GM10847 (cell line): ENCODE results near the gene PRPH.

ENCODE experiments used
- POLR2A ChIP-seq: IDR thresholded peaks from 2 replicates; pipeline ENCODE4 v1.6.1; 2011; ENCODE audit not compliant: insufficient read length; ENCODE audit errors: extremely low read depth

PRPH gene

DNA sequence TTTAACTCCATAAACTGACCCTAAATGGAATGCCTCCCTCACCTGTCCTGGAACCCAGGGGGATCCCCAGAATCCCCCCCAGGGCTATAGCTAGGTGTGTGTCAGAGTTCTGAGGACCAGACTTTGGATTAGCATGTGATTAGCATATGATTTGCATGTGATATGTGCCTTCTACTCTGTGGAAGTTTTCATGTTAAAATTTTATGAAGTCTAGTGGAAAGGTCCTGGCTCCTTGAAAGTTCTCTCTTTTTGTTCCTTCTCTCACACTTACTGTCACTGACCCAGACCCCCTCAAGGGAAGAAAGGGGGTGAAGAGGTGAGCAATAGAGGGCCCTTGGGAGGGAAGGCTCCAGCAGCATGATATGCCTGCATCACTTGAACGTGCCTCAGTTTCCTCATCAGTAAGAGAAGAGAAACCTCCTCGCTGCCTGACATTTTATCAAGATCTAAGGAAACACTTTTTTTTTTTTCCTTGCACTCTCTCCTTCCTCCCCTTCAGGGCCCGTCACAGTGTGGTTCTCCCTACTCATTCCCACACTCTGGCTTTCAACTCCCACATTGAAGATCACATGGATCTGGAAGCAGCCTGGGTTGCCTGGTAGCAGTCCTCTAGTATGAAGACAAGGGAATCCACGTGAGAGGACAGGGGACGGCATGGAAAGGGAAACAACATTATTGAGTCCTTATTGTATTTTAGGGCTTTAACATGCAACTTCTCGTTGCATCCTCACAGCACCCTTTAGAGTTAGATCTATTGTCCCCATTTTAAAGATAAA is 45.3 kb downstream of the PRPH start:
- TF ChIP-seq POLR2A, result no peak

DNA sequence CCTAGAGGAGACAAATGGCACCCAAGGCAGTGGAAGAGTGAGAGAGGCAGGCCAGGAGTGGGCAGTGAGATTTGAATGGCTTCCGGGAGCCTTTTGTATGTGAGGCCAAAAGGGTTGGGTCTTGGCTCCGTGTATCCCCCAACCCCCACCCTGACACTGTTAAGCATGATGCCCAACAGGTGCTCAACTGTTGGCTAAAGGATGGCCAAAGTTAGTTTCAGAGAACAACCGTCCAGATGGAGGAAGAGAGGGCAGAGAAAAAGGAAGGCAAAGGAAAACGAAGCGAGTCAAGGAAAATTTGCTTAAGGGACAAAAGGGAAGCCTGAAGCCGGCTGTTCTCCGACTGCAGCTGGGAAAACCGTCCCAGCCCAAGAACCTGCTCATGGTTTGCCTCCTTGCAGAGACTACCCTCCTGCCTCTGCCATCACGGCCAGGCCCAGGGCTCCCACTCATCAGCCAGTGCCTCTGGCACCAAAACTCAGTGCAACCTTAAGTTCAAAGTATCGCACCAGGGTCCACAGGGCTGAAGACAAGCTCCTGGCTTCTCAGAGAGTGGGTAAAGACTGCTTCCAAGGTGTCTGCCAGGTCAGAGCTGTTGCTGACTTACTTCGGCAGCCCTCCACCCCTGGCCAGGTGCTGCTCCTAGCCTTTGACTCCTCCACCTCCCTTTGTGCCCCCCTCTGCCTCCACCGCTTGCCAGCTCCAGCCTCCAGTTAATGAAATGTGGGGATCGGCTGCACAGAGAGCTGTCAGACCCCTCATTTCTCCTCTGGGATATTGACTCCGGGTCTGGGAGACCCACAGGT is 46.2 kb downstream of the PRPH start:
- TF ChIP-seq POLR2A, result no peak

DNA sequence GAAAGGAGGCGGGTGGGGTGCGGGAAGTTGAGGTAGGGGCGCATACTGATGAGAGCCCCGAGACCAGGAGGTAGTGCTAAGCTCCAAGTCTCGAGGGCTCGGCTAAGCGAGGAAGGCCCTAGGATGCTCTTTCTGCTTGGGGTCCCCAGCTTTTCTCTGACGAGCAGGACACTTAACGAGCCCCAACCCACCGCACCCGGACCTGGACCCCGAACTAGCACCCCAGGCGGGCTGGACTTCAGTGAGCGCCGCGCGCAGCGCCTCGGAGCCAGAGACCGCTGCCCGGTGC is 46.8 kb downstream of the PRPH start:
- no peak for TF ChIP-seq POLR2A

DNA sequence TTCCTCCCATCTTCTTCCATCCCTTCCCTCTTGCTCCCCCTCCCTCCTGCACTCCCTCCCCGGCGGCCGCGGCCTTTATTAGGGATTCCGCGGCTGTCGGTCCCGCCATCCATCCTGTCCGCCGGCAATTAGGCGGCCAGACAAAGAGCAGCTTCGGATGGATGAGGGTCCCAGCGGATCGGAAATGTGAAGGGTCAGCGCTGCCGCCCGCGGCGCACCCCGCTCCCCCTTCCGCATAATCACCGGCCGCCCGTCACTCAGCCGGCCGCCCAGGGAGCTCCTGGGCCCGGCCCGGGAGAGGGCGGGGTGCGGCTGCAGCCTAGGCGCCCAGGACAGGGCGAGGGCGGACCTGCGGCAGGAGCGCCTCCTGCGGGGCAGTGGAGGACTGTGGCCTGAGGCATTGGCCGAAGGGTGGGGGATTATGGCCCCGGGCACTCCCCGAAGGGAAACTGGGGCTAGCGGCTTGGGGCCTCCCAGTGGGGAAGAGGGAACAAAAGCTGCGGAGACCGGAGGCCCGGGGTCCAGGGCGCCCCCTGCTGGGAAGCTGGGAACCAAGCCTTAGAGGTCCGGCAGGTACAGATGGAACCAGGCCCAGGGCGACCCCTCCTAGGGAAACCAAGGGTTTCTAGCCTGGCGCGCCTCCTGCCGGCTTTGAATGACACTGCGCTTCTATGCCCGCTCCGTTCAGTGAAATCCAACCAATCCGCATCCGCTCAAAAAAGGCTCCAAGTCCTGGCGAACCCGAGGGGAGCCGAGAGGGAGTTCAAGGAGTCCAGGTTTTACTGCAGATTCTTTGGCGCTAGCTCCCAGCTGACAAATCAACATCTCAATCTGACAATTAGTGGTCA is 47.3 kb downstream of the PRPH start:
- no peak for TF ChIP-seq POLR2A

DNA sequence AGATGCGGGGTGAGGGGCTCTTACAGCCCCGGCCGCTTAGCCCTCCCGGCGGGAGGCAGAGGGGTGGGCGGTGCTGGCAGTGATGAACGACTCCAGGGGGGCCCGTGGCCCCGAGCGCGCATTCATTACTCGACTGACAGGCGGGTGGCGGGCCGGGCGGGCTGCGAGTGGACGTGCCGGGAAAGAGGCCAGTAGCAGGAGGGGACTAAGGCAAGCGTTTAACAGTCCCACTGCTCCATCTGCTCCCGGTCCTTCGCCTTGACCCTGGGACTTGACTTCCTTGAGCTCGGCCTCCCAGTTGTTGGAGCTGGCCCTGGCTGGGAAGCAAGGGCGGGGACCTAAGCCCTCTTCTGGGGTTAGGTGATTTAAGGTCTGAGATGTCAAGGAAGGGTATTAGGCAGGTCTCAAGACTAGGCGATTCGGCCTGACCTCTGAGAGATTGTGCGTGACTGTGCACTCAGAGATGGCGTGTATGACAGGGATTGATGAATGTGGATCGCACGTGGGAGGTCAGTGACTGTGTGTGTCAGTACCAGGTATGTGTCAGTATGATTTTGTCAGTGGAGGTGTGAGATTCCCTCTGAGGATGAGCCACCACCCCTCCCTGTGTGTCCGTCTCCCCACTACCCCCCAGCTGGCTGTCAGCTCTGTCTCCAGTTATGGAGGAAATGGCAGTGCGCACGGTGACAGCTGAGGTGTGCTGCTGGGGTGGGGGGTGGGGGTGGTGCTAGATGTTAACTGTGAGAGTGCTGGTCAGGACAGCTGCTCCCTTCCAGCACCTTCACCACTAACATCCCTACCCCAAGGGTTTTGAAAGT is 48.2 kb downstream of the PRPH start:
- TF ChIP-seq POLR2A, result no peak

GRCh38 chr12:49344486-49345050 is 49.6 kb downstream of the PRPH start:
- TF ChIP-seq POLR2A, result no peak

GRCh38 chr12:49345051-49345824 is 50.3 kb downstream of the PRPH start:
- no peak for TF ChIP-seq POLR2A

DNA sequence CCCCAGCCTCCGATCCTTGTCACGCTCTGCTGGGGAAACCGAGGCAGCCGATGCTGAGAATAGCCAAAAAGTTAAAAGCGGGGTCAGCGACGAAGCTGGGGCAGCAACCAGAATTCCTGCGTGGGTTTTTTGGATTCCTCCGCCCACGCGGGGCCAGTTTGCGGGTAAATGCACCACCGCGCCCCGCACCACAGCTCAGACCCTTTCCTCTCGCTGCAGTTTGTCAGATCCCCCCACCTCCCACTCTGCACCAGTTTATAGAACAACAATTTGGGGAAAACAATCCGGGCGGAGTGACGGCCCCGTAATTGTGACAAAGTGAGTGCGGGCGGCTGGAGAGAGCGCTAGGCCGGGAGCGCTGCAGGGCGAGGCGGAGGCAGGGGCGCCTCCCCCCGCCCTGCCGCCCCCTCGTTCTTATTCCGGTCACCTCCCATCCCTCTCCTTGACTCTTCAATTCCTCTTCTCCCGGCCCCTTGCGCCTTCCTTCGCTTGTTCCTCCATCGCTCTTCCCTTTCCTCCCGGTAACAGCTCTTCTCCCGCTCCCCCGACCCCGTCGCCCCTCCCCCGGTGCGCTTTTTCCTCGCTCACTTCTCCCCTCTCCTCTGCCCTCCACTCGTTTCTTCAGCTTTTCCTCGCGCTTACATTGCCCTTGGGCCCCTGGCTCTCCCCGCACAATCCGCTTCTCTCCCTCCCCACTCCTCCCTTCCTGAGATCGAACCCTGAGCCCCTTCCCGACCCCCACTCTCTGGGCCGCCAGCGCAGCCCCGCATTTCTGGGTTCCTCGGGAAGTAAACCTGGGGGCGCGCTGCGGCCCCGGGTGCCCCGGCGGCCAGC is 51.1 kb downstream of the PRPH start:
- no peak for TF ChIP-seq POLR2A

GRCh38 chr12:49346659-49347310 is 51.8 kb downstream of the PRPH start, which contains the start of gene DNAJC22:
Gene DNAJC22, plus strand, starts transcription at chr12:49346888. Its CDS starts 1,985 bp downstream, at chr12:49348873.
- TF ChIP-seq POLR2A, result no peak

GRCh38 chr12:49347311-49348193 is 52.6 kb downstream of the PRPH start:
- no peak for TF ChIP-seq POLR2A
